Upper lobe of right lung (tissue), 1 donor: ENCODE measurements around the gene CASKIN2. TPM values are rescaled to one million over a fixed set of nuclear protein-coding genes. Genes with fewer than 3 reads are reported as not detected.
"Not testable (repeated sequence)": the region's sequence is repeated elsewhere in the genome, so short reads cannot be mapped to it uniquely, and the experiment has no call there.

Source experiments
- ATAC-seq: fragments of 200-7000 bp; cut with Tn5 transposase; one replicate; pipeline ENCODE4 v1.9.1; 2020; ENCODE audit warnings: mild to moderate bottlenecking, moderate library complexity
- DNase-seq: peaks from one replicate; pipeline ENCODE4 v3.0.0-alpha.2; 2020
- H3K27ac ChIP-seq: fragments of 200-600 bp; one replicate; pipeline ENCODE4 v1.8.0; 2022
- H3K27me3 ChIP-seq: fragments of 200-600 bp; one replicate; pipeline ENCODE4 v1.8.0; 2022; ENCODE audit warnings: mild to moderate bottlenecking
- H3K36me3 ChIP-seq: fragments of 200-600 bp; one replicate; pipeline ENCODE4 v1.8.0; 2022
- H3K4me1 ChIP-seq: fragments of 200-600 bp; one replicate; pipeline ENCODE4 v1.8.0; 2022
- H3K4me3 ChIP-seq: fragments of 200-600 bp; one replicate; pipeline ENCODE4 v1.8.0; 2022; ENCODE audit warnings: mild to moderate bottlenecking
- H3K9me3 ChIP-seq: fragments of 200-600 bp; one replicate; pipeline ENCODE4 v1.8.0; 2022
- CTCF ChIP-seq: fragments of 200-600 bp; IDR thresholded peaks from one replicate; pipeline ENCODE4 v1.8.0; 2022; ENCODE audit warnings: antibody characterized with exemption
- intact Hi-C: fragments of 100-400 bp; cut with DNase I; formaldehyde crosslinking; loops from one replicate; pipeline ENCODE4 v1.11.0; 2022
- total RNA-seq: library from RNA; stranded (reverse); fragmentation: NEBNext Ultra II Directional; extraction: Animal tissue kit (Norgen Biotek cat#: 25700); gene quantifications from one replicate; pipeline ENCODE4 v1.2.1, GENCODE V29; 2021
- donor health status: DM: no; HTN: yes; CAD: no; lungs with severe emphysema.

The CASKIN2 gene
- total RNA-seq, 1 donor from 2014 or later = 101 TPM

DNA sequence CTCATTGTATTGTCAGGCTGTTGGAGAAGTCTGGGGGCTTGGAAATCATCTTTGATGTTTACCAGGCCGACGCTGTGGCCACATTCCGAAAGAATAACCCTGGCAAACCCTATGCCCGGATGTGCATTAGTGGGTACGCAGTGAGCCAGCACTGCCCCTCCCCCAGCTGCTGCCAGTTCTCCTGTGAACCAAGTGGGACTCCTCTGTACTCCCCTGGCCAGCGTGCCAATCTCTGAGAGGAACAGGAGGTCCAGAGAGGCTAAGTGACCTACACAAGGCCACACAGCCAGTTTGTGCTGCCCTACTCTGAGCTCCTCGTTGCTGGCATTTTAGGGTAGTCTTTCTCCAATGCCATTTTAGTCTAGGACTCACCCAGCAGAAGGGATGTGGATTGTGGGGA is 8.3 kb upstream of the CASKIN2 start:
- no peak for ATAC-seq
- H3K4me1 ChIP-seq = peaks cover 14% of the 10 kb centered on the region
- intact Hi-C loops = loop anchor here (10.0 kb wide), 1 partner anchor 61 kb away; the partner anchor contains the start of gene MYO15B

DNA sequence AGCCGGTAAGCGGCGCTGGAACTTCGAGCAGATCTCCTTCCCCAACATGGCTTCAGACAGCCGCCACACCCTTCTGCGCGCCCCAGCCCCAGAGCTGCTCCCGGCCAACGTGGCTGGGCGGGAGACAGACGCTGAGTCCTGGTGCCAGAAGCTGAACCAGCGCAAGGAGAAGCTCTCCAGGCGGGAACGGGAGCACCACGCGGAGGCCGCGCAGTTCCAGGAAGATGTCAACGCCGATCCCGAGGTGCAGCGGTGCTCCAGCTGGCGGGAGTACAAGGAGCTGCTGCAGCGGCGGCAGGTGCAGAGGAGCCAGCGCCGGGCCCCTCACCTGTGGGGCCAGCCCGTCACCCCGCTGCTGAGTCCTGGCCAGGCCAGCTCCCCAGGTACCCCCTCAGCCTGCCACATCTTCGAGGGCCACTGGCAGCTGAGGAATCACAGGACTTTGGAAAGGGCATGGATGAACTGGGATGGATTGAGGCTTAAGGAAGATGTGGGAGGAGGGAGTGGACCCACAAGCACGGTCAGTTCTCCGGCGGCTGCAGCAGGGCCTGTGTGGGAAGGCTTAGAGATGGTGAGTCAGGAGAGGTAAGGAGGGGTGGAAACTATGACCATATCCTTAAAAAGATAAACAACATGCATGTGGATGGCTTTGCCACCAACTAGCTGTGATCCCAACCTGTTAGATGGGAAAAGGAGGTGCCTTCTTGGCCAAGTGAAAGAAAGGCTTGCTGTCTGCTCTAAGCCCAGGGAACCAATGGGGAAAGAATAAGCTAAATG is 6.8 kb upstream of the CASKIN2 start:
- Histone ChIP-seq H3K4me1 (peaks cover 17% of the 10 kb centered on the region), H3K27ac (no peak overlapping the region), H3K27me3 (no peaks in the 10 kb centered on the region), H3K4me3 (no peak overlapping the region), H3K36me3 (peaks cover 17% of the 10 kb centered on the region), H3K9me3 (no peaks in the 10 kb centered on the region)
- ATAC-seq (no peak), DNase-seq (peak; percentile 61)
- intact Hi-C loops = loop anchor here (10.0 kb wide), 1 partner anchor 63 kb away; the partner anchor contains the start of gene MYO15B
- no peak for TF ChIP-seq CTCF

More for the DNA sequence above, 8.3 kb upstream of the CASKIN2 start:
- no peaks in the 10 kb centered on the region for H3K27me3 ChIP-seq
- no peak for TF ChIP-seq CTCF
- H3K9me3 ChIP-seq = no peaks in the 10 kb centered on the region
- H3K4me3 ChIP-seq = no peak overlapping the region
- peaks cover 17% of the 10 kb centered on the region for H3K36me3 ChIP-seq
- DNase-seq = peak; percentile 58
- H3K27ac ChIP-seq = no peak overlapping the region

DNA sequence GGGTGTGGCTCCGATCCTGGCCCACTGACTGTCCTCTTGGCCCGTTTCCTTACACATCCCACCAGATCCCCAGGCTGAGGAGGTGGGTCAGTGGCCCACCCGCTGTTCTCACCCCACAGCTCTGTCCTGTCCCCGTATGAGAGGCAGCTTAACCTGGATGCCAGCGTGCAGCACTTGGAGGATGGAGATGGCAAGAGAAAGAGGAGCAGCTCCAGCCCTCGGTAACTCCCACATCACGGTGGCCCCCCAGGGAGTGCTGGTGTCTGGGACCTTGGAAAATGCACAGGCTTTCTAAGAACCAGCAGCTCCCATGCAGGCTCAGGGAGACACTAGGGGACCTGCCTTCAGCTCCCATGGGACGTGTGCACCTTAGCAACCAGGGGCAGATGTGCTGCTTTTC is 6.0 kb upstream of the CASKIN2 start:
- no peak for TF ChIP-seq CTCF
- peak; percentile 57 for DNase-seq
- Histone ChIP-seq H3K27me3 (no peaks in the 10 kb centered on the region), H3K4me3 (no peak overlapping the region), H3K36me3 (peaks cover 17% of the 10 kb centered on the region), H3K9me3 (no peaks in the 10 kb centered on the region), H3K27ac (no peak overlapping the region), H3K4me1 (peaks cover 12% of the 10 kb centered on the region)
- no peak for ATAC-seq
- intact Hi-C loops = loop anchor here (10.0 kb wide), 1 partner anchor 64 kb away; the partner anchor contains the start of gene MYO15B

DNA sequence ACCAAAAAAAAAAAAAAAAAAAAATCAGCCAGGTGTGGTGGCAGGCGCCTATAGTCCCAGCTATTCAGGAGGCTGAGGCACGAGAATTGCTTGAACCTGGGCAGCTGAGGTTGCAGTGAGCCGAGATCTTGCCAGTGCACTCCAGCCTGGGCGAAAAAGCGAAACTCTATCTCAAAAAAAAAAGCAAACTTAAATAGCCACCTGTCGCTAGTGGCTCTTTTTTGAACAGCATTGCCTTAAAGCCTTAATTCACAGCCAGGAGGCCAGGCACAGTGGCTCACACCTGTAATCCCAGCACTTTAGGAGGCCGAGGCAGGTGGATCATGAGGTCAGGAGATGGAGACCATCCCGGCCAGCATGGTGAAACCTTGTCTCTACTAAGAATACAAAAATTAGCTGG is 5.1 kb upstream of the CASKIN2 start:
- not testable (repeated sequence) for H3K27ac ChIP-seq, DNase-seq, ATAC-seq, H3K4me1 ChIP-seq, H3K27me3 ChIP-seq, H3K9me3 ChIP-seq, H3K4me3 ChIP-seq
- intact Hi-C loops = loop anchor here (10.0 kb wide), 1 partner anchor 64 kb away; the partner anchor contains the start of gene MYO15B
- peaks cover 17% of the 10 kb centered on the region for H3K36me3 ChIP-seq

DNA sequence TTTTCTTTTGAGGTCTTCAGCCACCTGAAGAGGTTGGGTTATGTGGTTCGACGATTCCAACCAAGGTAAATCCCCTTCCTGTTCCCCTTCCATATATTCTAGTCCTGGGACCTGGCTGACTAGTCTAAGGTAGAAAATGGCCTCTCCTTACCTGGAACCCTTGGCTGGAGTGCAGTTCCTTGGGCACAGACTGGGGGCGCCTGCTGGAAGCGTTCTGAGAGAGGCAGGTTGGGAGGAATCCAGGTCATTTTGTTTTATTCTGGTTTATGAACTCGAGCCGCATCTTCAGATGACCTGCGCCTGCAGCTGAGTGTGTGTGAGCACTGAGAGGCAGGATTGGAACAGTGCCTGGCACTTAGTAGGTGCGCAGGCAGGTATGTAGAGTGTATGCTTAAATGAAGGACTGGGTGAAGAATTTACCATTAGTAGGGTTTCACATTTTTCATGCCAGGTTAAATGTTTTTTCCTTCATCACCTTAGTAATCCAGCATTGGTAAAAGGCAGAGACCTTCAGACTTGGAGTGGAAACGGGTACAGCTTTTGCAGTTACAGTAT is 3.7 kb upstream of the CASKIN2 start:
- intact Hi-C loops = loop anchor here (10.0 kb wide), 1 partner anchor 94 kb away; no protein-coding TSS in a partner anchor
- Histone ChIP-seq H3K4me1 (peaks cover 13% of the 10 kb centered on the region), H3K27ac (no peak overlapping the region), H3K27me3 (no peaks in the 10 kb centered on the region), H3K4me3 (no peak overlapping the region), H3K9me3 (no peaks in the 10 kb centered on the region), H3K36me3 (peaks cover 17% of the 10 kb centered on the region)
- no peak for DNase-seq
- ATAC-seq = no peak
- no peak for TF ChIP-seq CTCF

- Histone ChIP-seq H3K4me1 (peaks cover 17% of the 10 kb centered on the region), H3K4me3 (peak overlapping the region; percentile 2), H3K27ac (peak overlapping the region; percentile 8), H3K9me3 (no peaks in the 10 kb centered on the region), H3K27me3 (no peaks in the 10 kb centered on the region), H3K36me3 (peaks cover 17% of the 10 kb centered on the region)
- DNase-seq (no peak), ATAC-seq (no peak)
- no peak for TF ChIP-seq CTCF
- intact Hi-C loops = loop anchor here (10.0 kb wide), 1 partner anchor 93 kb away; no protein-coding TSS in a partner anchor
These were observed 2.9 kb upstream of the CASKIN2 start for GRCh38 chr17:75518201-75518600.
